Measurements from ENCODE around the gene RNF149. TPM values are rescaled to one million over a fixed set of nuclear protein-coding genes. Genes with fewer than 3 reads are reported as not detected.

The RNF149 gene
- total RNA-seq, 4 donors from 2014 or later = 17.4 to 105 (median 82.0) TPM

DNA sequence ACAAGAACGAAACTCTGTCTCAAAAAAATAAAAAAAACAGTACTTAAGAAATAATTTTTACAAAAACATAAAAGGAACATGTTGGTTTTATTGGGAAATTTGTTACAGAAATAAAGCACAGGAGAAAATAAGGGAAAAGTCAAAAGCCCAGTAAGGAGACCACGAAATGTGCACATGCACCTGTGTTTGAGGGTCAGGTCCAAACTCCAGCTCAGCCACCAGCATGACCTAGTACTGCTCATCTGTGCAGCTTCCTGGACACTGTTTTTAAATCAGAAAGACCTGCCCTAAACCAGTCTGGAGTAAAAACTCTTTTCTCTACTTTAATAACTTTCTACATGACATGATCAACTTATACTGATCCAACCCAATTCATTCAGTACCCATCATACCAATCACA, 21.2 kb downstream of the RNF149 start:
- H3K4me3 ChIP-seq = no peak overlapping the region

DNA sequence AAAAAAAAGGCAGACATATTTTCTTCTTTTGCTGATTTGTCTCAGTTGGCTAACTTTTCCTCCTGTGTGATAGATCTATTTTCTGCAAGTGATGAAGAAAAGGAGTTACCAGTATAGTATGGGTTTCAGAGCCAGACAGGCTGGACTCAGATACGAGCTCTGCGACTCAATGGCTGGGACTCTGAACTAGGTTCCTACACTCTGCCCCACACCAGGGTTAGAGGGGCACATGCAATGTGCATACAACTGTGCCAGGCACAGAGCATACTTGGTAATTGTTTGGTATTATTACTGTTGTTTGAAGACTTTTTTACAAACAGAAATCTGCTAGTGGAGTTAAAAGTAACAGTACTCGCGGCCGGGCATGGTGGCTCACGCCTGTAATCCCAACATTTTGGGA, 21.8 kb downstream of the RNF149 start:
- Histone ChIP-seq H3K4me1 (no peaks in the 10 kb centered on the region), H3K4me3 (no peak overlapping the region), H3K36me3 (no peaks in the 10 kb centered on the region), H3K9me3 (no peaks in the 10 kb centered on the region), H3K27me3 (no peaks in the 10 kb centered on the region), H3K27ac (no peak overlapping the region)
- DNase-seq = no peak
- intact Hi-C loops (cut with DNase I; ENCODE audit: low total_unique reads) = no loop called here
- TF ChIP-seq POLR2A (IDR thresholded peaks at IDR 0.05) = no peak
- TF ChIP-seq, protein P1, sequence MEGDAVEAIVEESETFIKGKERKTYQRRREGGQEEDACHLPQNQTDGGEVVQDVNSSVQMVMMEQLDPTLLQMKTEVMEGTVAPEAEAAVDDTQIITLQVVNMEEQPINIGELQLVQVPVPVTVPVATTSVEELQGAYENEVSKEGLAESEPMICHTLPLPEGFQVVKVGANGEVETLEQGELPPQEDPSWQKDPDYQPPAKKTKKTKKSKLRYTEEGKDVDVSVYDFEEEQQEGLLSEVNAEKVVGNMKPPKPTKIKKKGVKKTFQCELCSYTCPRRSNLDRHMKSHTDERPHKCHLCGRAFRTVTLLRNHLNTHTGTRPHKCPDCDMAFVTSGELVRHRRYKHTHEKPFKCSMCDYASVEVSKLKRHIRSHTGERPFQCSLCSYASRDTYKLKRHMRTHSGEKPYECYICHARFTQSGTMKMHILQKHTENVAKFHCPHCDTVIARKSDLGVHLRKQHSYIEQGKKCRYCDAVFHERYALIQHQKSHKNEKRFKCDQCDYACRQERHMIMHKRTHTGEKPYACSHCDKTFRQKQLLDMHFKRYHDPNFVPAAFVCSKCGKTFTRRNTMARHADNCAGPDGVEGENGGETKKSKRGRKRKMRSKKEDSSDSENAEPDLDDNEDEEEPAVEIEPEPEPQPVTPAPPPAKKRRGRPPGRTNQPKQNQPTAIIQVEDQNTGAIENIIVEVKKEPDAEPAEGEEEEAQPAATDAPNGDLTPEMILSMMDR (IDR thresholded peaks at IDR 0.05) = no peak

More for the DNA sequence above, 21.2 kb downstream of the RNF149 start:
- Histone ChIP-seq H3K9me3 (no peaks in the 10 kb centered on the region), H3K4me1 (no peaks in the 10 kb centered on the region), H3K27ac (no peak overlapping the region), H3K36me3 (no peaks in the 10 kb centered on the region), H3K27me3 (no peaks in the 10 kb centered on the region)
- intact Hi-C loops (cut with DNase I; ENCODE audit: low total_unique reads) = no loop called here
- no peak for TF ChIP-seq POLR2A (IDR thresholded peaks at IDR 0.05)
- TF ChIP-seq, protein P1 (IDR thresholded peaks at IDR 0.05) = no peak
- no peak for DNase-seq

DNA sequence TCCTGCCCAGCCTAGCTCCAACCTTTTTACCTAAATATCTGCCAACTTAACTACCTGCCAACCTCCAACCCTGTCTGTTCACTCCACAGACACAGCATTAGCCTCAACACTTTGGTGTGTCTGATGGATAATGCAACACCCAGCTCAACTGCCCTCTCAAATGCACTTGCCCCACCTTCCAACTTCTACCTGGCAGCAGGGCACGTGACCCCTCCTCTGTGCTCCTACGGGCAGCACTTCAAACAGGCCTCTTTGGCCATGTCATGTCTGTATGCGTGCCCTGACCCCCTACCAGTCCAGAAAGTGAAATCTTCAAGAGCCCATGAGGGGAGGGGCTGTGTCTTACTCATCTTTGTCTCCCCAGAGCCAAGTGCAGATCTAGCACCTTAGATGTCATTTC, 25.5 kb downstream of the RNF149 start:
- H3K36me3 ChIP-seq = no peaks in the 10 kb centered on the region

DNA sequence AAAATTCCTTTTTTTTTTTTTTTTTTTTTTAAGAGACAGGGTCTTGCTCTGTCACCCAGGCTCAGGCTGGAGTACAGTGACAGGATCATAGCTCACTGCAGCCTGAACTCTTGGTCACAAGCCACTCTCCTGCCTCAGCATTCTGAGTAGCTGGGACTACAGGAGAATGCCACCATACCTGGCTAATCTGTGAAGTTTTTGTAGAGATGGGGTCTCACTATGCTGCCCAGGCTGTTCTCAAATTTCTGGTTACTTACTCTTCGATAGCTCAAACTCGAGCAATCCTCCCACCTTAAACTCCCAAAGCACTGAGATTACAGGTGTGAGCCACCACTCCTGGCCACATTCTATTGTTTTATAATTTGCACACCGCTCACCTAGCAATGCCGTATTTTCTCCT, 27.0 kb downstream of the RNF149 start:
- intact Hi-C loops (cut with DNase I; ENCODE audit: low total_unique reads) = no loop called here
- Histone ChIP-seq H3K9me3 (no peaks in the 10 kb centered on the region), H3K4me3 (no peak overlapping the region), H3K4me1 (no peaks in the 10 kb centered on the region), H3K27me3 (no peaks in the 10 kb centered on the region), H3K36me3 (no peaks in the 10 kb centered on the region), H3K27ac (no peak overlapping the region)
- TF ChIP-seq, protein P1 (IDR thresholded peaks at IDR 0.05) = no peak
- TF ChIP-seq POLR2A (IDR thresholded peaks at IDR 0.05) = no peak
- no peak for DNase-seq

More for the DNA sequence above, 25.5 kb downstream of the RNF149 start:
- H3K27ac ChIP-seq = no peak overlapping the region
- no peaks in the 10 kb centered on the region for H3K9me3 ChIP-seq
- no peaks in the 10 kb centered on the region for H3K4me1 ChIP-seq
- intact Hi-C loops (cut with DNase I; ENCODE audit: low total_unique reads) = no loop called here
- no peak for DNase-seq
- H3K27me3 ChIP-seq = no peaks in the 10 kb centered on the region
- TF ChIP-seq POLR2A (IDR thresholded peaks at IDR 0.05) = no peak
- TF ChIP-seq, protein P1 (IDR thresholded peaks at IDR 0.05) = no peak
- H3K4me3 ChIP-seq = no peak overlapping the region

DNA sequence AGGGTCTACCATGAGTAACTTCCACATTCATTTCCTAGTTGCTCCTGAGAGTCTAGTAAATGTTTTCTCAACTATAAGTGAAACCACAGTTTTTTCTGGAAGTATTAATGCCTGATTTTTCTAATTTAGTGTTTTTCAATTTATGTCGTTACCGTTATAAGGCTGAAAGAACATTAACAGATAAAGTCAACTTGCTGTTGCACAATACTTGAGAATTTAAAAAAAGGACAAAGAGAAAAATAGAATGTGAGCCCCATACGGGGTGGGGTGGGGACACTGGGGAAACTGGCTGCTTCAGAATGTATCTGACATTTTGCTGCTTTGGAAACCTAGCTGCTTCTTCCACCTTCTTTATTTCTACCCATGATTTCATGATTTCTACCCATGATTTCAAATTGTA, 29.6 kb downstream of the RNF149 start:
- Histone ChIP-seq H3K9me3 (no peaks in the 10 kb centered on the region), H3K27ac (no peak overlapping the region), H3K27me3 (no peaks in the 10 kb centered on the region), H3K4me3 (no peak overlapping the region), H3K4me1 (no peaks in the 10 kb centered on the region), H3K36me3 (no peaks in the 10 kb centered on the region)
- DNase-seq = no peak
- intact Hi-C loops (cut with DNase I; ENCODE audit: low total_unique reads) = no loop called here
- TF ChIP-seq, protein P1 (IDR thresholded peaks at IDR 0.05) = no peak
- no peak for TF ChIP-seq POLR2A (IDR thresholded peaks at IDR 0.05)
